Right ventricle myocardium superior (tissue), 1 donor: Measurements from ENCODE around the gene NTN1. TPM values are rescaled to one million over a fixed set of nuclear protein-coding genes. Genes with fewer than 3 reads are reported as not detected.
A peak's percentile ranks its signal among the peaks of the same experiment; 100 is the strongest.

Source experiments
- ATAC-seq: fragments of 200-7000 bp; cut with Tn5 transposase; one replicate; pipeline ENCODE4 v1.9.1; 2020; ENCODE audit warnings: mild to moderate bottlenecking; ENCODE audit not compliant: poor library complexity
- DNase-seq: peaks from one replicate; pipeline ENCODE4 v3.0.0-alpha.2; 2020
- intact Hi-C: fragments of 100-400 bp; cut with DNase I; formaldehyde crosslinking; loops from one replicate; pipeline ENCODE4 v1.11.2; 2022
- total RNA-seq: library from RNA; stranded (reverse); fragmentation: NEBNext Ultra II Directional; extraction: Animal tissue kit (Norgen Biotek cat#: 25700); gene quantifications from one replicate; pipeline ENCODE4 v1.2.1, GENCODE V29; 2021
- donor health status: DM: no; HTN: yes; CAD: no; lungs with severe emphysema.

NTN1 gene
- total RNA-seq, 1 donor from 2014 or later = 19.4 TPM

GRCh38 chr17:9215465-9215864 lies 194.2 kb downstream of the NTN1 start:
- no peak for DNase-seq
- intact Hi-C loops = no loop called here
- ATAC-seq = no peak

GRCh38 chr17:9217151-9218056 lies 196.1 kb downstream of the NTN1 start:
- intact Hi-C loops = no loop called here
- DNase-seq (no peak), ATAC-seq (peak; percentile 39)

- intact Hi-C loops = no loop called here
- no peak for DNase-seq
- ATAC-seq = no peak
Observed at GRCh38 chr17:9218064-9218635, 196.8 kb downstream of the NTN1 start.

- DNase-seq (no peak), ATAC-seq (peak; percentile 41)
- intact Hi-C loops = no loop called here
Observed at GRCh38 chr17:9218911-9219310, 197.6 kb downstream of the NTN1 start.

DNA sequence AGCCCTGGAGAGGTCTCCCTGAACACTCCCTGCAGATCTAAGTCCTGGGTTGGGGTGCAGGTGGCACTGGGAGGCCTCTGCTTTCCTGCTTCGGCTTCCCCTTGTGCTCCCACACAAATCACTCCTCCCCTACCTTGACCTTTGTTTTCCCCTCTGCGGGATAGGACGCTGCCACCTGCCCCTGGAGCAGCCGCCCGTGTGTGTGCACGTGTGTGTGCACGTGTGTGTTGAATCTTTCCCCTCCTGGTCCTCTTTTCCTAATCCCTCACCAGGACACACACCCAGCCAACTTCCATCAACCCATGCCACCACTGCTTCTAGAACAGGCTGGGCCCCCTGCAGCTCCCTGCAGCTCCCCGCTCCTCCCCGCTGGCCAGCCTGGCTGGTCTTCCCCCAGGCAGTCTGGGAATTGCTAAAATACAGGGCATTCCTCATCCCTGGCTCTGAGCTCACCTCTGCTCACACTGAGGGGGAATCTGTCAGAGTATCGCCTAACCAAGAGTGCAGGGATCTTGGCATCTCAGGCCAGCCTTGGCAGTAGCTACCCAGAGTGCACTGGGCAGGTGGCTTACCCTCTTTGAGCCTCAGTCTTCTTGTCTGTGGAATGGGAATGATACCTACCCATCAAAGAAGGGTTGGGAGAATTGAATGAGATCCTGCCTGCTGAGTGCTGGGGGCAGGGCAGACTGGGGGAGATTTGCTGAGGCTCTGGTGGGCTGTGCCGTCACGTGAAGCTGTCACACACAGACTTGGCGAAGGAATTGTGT lies 198.5 kb downstream of the NTN1 start:
- ATAC-seq (no peak), DNase-seq (no peak)
- intact Hi-C loops = no loop called here

- intact Hi-C loops = no loop called here
- no peak for ATAC-seq
- DNase-seq = no peak
Observed at GRCh38 chr17:9220398-9221146, 199.3 kb downstream of the NTN1 start.

- intact Hi-C loops = no loop called here
- DNase-seq (peak; percentile 20), ATAC-seq (no peak)
Observed at GRCh38 chr17:9221147-9221921, 200.0 kb downstream of the NTN1 start.

DNA sequence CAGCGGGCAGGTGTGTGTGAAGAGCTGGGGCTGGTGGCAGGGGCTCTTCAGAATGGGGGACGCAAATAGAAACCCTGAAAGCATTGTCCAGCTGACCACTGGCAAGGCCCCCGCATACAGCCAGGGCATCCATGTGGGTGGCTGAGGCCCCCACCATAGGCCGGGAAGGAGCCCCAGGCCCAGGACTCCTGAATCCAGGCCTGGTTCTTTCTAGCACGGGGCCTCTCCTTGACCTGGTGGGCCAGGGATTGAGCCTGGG lies 200.5 kb downstream of the NTN1 start:
- DNase-seq (no peak), ATAC-seq (no peak)
- intact Hi-C loops = no loop called here

DNA sequence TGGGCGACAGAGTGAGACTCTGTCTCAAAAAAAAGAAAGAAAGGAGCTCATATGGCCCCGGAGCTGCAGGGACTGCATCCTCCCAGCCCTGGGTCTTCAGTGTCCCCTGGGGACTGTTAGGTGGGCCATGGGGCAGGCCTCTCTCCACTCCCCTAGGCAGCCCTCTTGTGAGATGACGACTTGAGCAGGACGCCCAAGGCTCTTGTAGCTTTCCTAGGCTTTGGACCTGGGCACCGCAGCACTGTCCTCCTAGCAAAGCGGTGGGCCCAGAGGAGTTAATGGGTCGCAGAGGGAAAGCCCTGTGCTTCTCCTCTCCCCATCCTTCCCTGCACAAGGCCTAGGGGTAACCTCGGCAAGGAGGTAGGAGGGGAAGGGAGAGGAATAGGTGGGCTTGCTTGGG lies 202.2 kb downstream of the NTN1 start:
- intact Hi-C loops = no loop called here
- peak; percentile 4 for DNase-seq

GRCh38 chr17:9224485-9224884 lies 203.2 kb downstream of the NTN1 start:
- no peak for ATAC-seq
- intact Hi-C loops = no loop called here
- DNase-seq = peak; percentile 31

More for the DNA sequence above, 202.2 kb downstream of the NTN1 start:
- no peak for ATAC-seq

DNA sequence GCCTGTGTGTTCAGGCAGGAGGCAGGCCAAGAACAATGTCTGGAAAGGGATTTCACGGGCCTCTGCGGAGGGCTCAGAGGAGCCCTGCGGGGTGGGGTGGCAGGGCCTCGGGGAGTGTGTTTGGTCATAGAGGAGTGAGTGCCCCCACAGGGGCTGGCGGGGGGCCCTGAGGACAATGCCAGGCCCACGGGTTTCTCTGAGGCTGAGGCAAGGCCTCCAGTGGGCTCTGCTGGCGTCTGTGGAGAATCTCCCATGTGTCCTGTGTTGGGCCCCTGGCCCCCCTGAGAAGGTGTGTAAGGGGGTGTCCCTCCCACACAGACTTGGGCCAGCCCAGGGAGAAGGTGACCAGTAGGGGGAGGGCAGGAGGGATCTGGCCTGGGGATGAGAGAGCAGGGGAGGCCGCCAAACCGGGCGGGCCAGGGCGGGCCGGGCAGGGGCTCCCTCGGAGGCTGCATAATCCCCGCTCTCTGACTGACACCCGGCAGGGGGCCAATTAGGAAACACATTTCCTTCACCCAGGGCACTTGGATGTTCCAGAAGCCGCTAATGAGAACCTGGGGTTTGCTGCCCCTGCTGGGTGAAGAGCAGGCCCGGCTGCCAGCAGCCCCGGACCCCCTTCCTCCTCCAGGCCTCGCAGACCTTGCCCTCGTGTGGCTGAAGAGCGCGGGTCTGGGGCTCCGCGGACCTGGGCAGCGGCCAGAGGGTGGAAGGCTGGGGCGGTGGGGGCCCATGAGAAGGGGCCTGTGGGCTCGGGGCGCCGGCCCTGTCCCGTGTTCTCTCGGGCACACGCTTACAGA lies 204.2 kb downstream of the NTN1 start:
- DNase-seq = peak; percentile 38
- intact Hi-C loops = no loop called here
- no peak for ATAC-seq

- intact Hi-C loops = no loop called here
- ATAC-seq = no peak
- peak; percentile 33 for DNase-seq
Observed at GRCh38 chr17:9226130-9226793, 205.0 kb downstream of the NTN1 start.

- ATAC-seq (no peak), DNase-seq (peak; percentile 41)
- intact Hi-C loops = no loop called here
Observed at GRCh38 chr17:9226794-9227135, 205.5 kb downstream of the NTN1 start.

DNA sequence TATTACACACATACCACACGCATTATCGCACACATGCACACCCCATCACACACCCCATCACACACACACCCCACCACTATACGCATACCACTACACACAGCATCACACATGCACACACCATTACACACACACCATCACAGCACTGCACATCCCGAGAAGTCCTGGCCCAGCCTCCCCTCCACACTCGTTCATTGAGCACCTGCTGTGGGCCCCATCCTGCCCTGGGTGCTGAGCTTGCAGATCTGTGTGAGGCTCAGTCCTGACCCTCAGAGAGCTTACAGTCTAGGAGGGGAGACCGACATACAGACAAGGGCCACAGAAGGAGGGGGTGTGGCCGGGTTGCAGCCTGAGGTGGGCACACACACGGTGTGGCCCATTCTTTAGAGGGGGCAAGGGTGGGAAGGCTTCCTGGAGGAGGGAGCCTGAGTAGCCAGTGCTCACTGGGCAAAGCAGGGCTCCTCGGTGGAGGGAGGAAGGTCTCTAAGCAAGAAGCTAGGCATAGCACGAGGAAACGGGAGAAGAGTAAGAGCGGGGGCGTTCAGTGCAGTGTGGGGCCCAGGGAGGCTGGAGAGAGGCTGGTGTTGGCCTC lies 206.6 kb downstream of the NTN1 start:
- DNase-seq (peak; percentile 17), ATAC-seq (no peak)
- intact Hi-C loops = no loop called here

- DNase-seq (no peak), ATAC-seq (peak; percentile 18)
- intact Hi-C loops = no loop called here
Observed at GRCh38 chr17:9228408-9229159, 207.3 kb downstream of the NTN1 start.

DNA sequence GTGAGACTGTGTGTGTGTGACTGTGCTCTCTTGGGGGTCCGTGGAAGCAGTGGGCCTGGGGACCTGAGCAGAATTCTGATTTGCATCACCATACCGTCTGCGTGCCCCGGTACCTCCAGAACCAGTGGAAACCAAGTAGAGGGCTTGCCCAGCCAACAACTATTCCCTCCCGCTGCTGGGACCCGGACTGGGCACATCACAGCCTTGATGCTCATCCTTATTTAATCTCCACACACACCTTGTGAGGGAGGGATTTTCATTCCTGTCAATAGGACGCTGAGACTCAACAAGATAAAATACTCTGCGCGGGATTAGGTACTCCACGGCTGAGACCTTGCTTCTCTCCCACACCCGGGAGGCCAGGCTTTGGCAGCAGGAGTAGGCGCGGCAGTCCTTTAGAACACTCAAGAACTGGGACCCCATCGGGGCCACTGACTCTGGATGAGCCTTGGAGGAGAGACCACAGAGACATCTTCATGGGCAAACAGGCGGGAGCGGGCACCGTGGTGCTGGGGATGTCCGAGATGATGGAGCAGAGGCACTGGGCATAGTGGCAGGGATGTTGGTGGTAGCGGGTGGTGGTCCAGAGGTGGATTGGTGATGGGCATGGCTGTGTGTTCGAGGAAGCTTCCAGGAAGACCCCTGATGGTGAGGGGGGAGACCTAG lies 208.0 kb downstream of the NTN1 start:
- DNase-seq = no peak
- ATAC-seq = no peak

More for the DNA sequence above, 208.0 kb downstream of the NTN1 start:
- intact Hi-C loops = no loop called here
